Fibroblast of villous mesenchyme (primary cell): ENCODE data around the gene IRF4. TPM values are rescaled to one million over a fixed set of nuclear protein-coding genes. Genes with fewer than 3 reads are reported as not detected.

Experiments used
- DNase-seq: peaks from one replicate; pipeline ENCODE4 v3.0.0-alpha.2; 2010; ENCODE audit warnings: low read depth
- H3K4me3 ChIP-seq: 2 replicates; pipeline ENCODE4 v1.5.1; 2011; ENCODE audit warnings: low read depth, mild to moderate bottlenecking, low read length
- CTCF ChIP-seq: IDR thresholded peaks from 2 replicates; pipeline ENCODE4 v1.5.1; 2012; ENCODE audit warnings: low read depth, mild to moderate bottlenecking, low read length; ENCODE audit not compliant: insufficient read depth
- total RNA-seq: library from RNA; depleted of rRNA; stranded (reverse); fragments of >200 nt; gene quantifications from 2 replicates; pipeline ENCODE4 v1.2.3, GENCODE V29; 2012

Gene IRF4
- total RNA-seq, 1 donor: under 0.01 TPM

GRCh38 chr6:350371-350770, 41.2 kb upstream of the IRF4 start:
- DNase-seq: no peak
- TF ChIP-seq CTCF: no peak
- no peak overlapping the region for H3K4me3 ChIP-seq

- H3K4me3 ChIP-seq: no peak overlapping the region
- DNase-seq: no peak
- no peak for TF ChIP-seq CTCF
Measured at GRCh38 chr6:351011-351866, 40.3 kb upstream of the IRF4 start.

- TF ChIP-seq CTCF: no peak
- no peak for DNase-seq
- H3K4me3 ChIP-seq: no peak overlapping the region
Measured at GRCh38 chr6:351867-352289, 39.7 kb upstream of the IRF4 start.

- TF ChIP-seq CTCF: no peak
- no peak for DNase-seq
Measured at GRCh38 chr6:352474-352873, 39.1 kb upstream of the IRF4 start.

GRCh38 chr6:352896-353470, 38.6 kb upstream of the IRF4 start:
- H3K4me3 ChIP-seq: no peak overlapping the region
- DNase-seq: no peak
- TF ChIP-seq CTCF: no peak

More at GRCh38 chr6:352474-352873, 39.1 kb upstream of the IRF4 start:
- no peak overlapping the region for H3K4me3 ChIP-seq

- DNase-seq: no peak
- no peak for TF ChIP-seq CTCF
- no peak overlapping the region for H3K4me3 ChIP-seq
Measured at GRCh38 chr6:353642-354614, 37.6 kb upstream of the IRF4 start.
